SK-N-SH treated with all-trans-retinoic acid at 6 μM for 48 hours (cell line): Measurements from ENCODE around the gene GRIK3.
"Not testable (repeated sequence)": the region's sequence is repeated elsewhere in the genome, so short reads cannot be mapped to it uniquely, and the experiment has no call there.

ENCODE experiments used
- ARNTL ChIP-seq: fragments of 450-650 bp; formaldehyde crosslinking; IDR thresholded peaks from 2 replicates; pipeline ENCODE4 v1.5.0; 2020; ENCODE audit warnings: low read depth, mild to moderate bottlenecking, moderate library complexity, borderline replicate concordance
- CSDC2 ChIP-seq: fragments of 250-450 bp; sonication (Bioruptor Pico); IDR thresholded peaks from 2 replicates; pipeline ENCODE4 v1.5.0; 2020; ENCODE audit warnings: mild to moderate bottlenecking, moderate library complexity
- PPARA ChIP-seq: fragments of 250-450 bp; sonication (Bioruptor Pico); IDR thresholded peaks from 2 replicates; pipeline ENCODE4 v1.5.0; 2020; ENCODE audit warnings: mild to moderate bottlenecking, borderline replicate concordance
- RARB ChIP-seq: fragments of 250-450 bp; sonication (Bioruptor Pico); IDR thresholded peaks from 2 replicates; pipeline ENCODE4 v1.8.0; 2021; ENCODE audit warnings: mild to moderate bottlenecking, moderate library complexity
- TCF4 ChIP-seq: fragments of 250-450 bp; sonication (Bioruptor Pico); IDR thresholded peaks from 2 replicates; pipeline ENCODE4 v1.8.0; 2021; ENCODE audit warnings: mild to moderate bottlenecking, moderate library complexity, borderline replicate concordance
- ZNF70 ChIP-seq: fragments of 450-650 bp; formaldehyde crosslinking; IDR thresholded peaks from 2 replicates; pipeline ENCODE4 v1.5.0; 2020; ENCODE audit warnings: mild to moderate bottlenecking, moderate library complexity
- TF ChIP-seq, protein P1 (sequence below): fragments of 250-450 bp; sonication (Bioruptor Pico); IDR thresholded peaks from 2 replicates; pipeline ENCODE4 v1.5.1; 2020; ENCODE audit warnings: low read depth, mild to moderate bottlenecking, moderate library complexity
- TF ChIP-seq, protein P2 (sequence below): fragments of 250-450 bp; sonication (Bioruptor Pico); IDR thresholded peaks from 2 replicates; pipeline ENCODE4 v1.8.0; 2020; ENCODE audit warnings: mild to moderate bottlenecking, moderate library complexity, borderline replicate concordance
- TF ChIP-seq, protein P3 (sequence below): fragments of 250-450 bp; sonication (Bioruptor Pico); IDR thresholded peaks from 2 replicates; pipeline ENCODE4 v1.5.1; 2021; ENCODE audit warnings: mild to moderate bottlenecking, moderate library complexity

DNA sequence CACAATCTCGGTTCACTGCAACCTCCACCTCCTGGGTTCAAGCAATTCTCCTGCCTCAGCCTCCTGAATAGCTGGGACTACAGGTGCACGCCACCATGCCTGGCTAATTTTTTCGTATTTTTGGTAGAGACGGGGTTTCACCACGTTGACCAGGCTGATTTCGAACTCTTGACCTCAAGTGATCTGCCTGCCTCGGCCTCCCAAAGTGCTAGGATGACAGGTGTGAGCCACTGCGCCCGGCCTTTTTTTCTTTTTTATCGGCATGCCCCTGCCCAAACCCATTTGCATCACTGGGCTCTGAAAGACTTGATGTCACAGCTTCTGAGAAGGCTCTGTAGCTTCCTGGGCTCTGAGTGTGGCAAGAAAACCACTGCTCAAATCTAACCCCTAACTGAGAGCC, 125.0 kb downstream of the GRIK3 start:
- not testable (repeated sequence) for TF ChIP-seq RARB (CRISPR knock-in tag); ARNTL (CRISPR knock-in tag); PPARA (CRISPR knock-in tag); ZNF70 (CRISPR knock-in tag); TCF4; CSDC2 (CRISPR knock-in tag)
- TF ChIP-seq, protein P1, sequence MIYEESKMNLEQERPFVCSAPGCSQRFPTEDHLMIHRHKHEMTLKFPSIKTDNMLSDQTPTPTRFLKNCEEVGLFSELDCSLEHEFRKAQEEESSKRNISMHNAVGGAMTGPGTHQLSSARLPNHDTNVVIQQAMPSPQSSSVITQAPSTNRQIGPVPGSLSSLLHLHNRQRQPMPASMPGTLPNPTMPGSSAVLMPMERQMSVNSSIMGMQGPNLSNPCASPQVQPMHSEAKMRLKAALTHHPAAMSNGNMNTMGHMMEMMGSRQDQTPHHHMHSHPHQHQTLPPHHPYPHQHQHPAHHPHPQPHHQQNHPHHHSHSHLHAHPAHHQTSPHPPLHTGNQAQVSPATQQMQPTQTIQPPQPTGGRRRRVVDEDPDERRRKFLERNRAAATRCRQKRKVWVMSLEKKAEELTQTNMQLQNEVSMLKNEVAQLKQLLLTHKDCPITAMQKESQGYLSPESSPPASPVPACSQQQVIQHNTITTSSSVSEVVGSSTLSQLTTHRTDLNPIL (CRISPR knock-in tag), result not testable (repeated sequence)
- TF ChIP-seq, protein P2, sequence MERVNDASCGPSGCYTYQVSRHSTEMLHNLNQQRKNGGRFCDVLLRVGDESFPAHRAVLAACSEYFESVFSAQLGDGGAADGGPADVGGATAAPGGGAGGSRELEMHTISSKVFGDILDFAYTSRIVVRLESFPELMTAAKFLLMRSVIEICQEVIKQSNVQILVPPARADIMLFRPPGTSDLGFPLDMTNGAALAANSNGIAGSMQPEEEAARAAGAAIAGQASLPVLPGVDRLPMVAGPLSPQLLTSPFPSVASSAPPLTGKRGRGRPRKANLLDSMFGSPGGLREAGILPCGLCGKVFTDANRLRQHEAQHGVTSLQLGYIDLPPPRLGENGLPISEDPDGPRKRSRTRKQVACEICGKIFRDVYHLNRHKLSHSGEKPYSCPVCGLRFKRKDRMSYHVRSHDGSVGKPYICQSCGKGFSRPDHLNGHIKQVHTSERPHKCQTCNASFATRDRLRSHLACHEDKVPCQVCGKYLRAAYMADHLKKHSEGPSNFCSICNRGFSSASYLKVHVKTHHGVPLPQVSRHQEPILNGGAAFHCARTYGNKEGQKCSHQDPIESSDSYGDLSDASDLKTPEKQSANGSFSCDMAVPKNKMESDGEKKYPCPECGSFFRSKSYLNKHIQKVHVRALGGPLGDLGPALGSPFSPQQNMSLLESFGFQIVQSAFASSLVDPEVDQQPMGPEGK (CRISPR knock-in tag), result not testable (repeated sequence)
- TF ChIP-seq, protein P3, sequence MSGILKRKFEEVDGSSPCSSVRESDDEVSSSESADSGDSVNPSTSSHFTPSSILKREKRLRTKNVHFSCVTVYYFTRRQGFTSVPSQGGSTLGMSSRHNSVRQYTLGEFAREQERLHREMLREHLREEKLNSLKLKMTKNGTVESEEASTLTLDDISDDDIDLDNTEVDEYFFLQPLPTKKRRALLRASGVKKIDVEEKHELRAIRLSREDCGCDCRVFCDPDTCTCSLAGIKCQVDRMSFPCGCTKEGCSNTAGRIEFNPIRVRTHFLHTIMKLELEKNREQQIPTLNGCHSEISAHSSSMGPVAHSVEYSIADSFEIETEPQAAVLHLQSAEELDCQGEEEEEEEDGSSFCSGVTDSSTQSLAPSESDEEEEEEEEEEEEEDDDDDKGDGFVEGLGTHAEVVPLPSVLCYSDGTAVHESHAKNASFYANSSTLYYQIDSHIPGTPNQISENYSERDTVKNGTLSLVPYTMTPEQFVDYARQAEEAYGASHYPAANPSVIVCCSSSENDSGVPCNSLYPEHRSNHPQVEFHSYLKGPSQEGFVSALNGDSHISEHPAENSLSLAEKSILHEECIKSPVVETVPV (CRISPR knock-in tag), result not testable (repeated sequence)
